Activated CD4-positive, CD25-positive, alpha-beta regulatory T cell treated with anti-CD3 and anti-CD28 coated beads, Interleukin-2, amount 50 U/mL, for 72 hours (primary cell): ENCODE measurements around the gene JMJD6.
"Not testable (repeated sequence)": the region's sequence is repeated elsewhere in the genome, so short reads cannot be mapped to it uniquely, and the experiment has no call there.

Experiments
- DNase-seq: peaks from one replicate; pipeline ENCODE4 v3.0.0; 2021

Gene JMJD6

DNA sequence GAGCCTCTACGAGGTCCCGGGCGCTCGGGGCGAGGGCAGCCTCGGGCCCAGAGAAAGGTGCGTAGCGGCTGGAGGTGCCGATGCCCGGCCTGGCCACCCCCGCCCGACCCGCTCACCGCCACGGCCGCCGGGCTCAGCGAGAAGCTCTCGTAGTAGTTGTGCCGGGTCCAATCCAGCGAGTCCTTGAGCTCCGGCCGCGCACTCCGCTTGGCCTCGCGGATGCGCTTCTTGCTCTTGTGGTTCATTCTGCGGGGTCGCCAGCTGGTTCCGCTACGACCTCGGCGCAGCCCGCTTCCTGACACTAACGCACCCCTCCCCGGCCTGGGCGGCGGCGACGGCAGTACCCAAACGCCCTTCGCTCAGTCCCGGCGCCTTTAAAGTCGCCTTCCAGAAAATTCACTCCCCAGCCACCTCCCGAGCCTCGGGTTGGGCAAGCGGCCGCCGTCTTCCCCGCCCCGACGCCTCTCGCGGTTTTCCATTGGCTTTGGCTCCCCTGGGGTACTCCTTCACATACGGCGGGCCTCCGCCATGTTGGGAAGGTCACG is at the start of gene JMJD6:
JMJD6 (minus strand) TSS at position 376 of the 545 bp plus-strand sequence; CDS start at position 245, 131 bp downstream.
- no peak for DNase-seq

GRCh38 chr17:76775021-76775600 is 48.7 kb upstream of the JMJD6 start:
- no peak for DNase-seq

GRCh38 chr17:76772842-76773525 is 46.6 kb upstream of the JMJD6 start:
- peak; percentile 44 for DNase-seq

- no peak for DNase-seq
Measured at GRCh38 chr17:76758570-76758969, 32.2 kb upstream of the JMJD6 start.

DNA sequence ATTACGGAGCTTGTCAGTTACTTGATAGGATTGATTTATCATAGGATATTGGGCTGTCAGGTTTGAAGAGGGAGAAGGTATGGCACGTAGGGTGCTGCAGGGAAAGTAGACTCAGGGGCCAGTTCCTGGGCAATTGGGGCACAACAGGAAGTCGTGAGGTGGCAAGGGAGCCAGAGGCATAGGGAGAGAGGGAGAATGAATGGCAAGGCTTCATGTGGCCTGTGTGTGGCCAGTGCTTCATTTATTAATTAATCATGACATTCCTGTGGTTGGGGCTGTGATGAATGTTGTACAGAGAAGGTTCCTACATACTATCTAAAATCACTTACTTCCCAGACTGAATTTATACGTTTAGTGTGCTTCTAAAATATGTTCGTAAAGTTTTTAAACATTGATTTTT is 30.9 kb upstream of the JMJD6 start:
- DNase-seq: no peak

DNA sequence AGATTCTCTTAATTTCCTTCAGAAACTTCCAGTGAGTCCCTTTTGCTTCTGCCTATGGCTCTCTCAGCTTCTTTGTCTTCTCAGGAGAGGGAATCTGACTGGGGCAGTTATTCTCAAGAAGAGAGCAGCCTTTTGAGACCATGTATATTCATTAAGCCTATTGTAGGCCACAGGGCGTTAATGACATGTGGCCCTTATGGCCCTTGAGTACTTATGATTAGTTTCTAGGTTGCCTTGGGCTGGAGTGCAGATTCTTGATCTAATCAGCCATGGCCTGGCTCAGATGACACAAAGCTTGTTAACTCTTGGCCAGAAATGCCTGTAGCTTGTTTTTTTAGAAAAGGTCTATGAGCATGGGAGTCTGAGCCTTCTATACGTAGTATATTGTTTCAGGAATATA is 28.9 kb upstream of the JMJD6 start:
- no peak for DNase-seq

- no peak for DNase-seq
Measured at GRCh38 chr17:76753061-76753961, 26.9 kb upstream of the JMJD6 start.

DNA sequence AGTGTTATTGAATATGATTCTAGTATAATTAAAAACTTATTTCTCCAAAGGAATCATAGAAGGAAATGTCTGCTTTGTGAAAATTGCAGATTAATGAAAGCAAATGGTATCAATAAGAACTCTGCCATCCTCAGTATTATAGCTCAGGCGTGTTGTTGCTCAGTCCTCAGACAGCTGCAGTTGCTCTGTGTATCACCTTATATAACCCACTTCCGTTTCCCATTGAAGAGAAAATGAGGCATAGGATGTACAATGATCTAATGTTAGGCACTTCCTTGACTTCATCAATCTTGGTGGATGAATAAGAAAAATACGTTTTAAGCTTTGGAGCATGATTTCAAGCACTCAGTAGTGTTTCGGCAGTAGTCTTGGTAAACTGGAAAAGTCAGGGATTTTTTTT is 25.6 kb upstream of the JMJD6 start:
- DNase-seq: no peak

GRCh38 chr17:76751416-76751993 is 25.1 kb upstream of the JMJD6 start:
- no peak for DNase-seq

DNA sequence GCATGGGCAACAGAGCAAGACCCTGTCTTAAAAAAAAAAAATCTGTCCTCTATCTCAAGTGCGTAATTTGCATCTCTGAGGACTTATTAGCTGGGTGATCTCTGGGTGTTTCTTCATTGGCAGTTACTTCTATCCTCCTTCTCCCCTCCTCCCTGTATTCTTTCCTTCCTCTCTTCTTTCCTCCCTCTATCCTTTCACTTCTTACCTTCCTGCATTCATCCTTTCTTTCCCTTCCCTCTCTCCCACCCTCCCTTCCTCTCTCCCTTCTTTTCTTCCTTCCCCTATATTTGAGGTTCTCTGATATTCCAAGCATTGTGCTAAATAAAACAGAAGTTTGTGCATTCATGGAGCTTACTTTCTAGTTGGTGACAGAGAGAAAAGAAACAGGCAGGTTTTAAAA is 22.3 kb upstream of the JMJD6 start:
- no peak for DNase-seq

DNA sequence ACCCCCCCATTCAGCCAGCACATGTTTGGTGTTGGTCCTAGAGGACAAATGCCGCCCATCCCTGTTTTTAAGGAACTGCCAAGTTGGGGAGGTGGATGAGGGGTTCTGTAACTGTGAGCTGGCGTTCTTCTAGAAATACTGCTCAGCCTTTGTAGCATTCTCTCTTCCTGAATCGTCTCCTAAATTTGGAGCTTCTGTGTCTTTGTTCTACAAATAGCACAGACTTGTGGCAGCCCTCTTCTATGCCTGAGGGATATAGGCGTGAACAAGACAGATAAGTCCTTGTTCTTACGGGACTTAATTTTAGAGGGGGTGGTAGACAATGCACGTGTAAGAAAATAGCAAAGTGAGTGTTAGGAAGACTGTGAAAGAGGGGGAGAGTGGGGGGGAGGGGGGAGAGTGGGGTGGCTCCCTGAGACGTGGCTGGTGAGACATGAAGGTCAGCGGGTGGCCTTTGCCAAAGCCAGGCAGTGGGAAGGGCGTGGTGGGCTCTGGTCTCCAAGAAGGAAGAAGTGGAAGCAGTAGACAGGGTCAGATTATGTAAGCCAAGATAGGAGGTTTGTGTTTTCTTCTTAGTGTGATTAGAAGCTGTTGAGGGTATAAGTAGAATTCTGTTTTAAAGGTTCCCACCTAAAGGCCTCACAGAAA is 21.4 kb upstream of the JMJD6 start:
- DNase-seq: no peak

DNA sequence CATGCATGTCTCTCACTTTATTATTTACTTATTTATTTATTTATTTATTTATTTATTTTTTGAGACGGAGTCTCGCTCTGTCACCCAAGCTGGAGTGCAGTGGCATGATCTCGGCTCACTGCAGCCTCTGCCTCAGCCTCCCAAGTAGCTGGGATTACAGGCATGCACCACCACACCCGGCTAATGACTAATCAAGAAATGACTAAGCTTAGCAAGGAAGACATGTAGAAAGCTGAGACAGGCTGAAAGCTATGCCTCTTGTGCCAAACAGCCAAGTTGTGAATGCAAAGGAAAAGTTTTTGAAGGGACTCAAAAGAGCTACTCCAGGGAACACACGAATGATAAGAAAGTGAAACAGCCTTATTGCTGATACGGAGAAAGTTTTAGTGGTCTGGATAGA is 19.4 kb upstream of the JMJD6 start:
- not testable (repeated sequence) for DNase-seq

- DNase-seq: no peak
Measured at GRCh38 chr17:76744747-76745146, 18.3 kb upstream of the JMJD6 start.

- DNase-seq: no peak
Measured at GRCh38 chr17:76742958-76743357, 16.6 kb upstream of the JMJD6 start.

DNA sequence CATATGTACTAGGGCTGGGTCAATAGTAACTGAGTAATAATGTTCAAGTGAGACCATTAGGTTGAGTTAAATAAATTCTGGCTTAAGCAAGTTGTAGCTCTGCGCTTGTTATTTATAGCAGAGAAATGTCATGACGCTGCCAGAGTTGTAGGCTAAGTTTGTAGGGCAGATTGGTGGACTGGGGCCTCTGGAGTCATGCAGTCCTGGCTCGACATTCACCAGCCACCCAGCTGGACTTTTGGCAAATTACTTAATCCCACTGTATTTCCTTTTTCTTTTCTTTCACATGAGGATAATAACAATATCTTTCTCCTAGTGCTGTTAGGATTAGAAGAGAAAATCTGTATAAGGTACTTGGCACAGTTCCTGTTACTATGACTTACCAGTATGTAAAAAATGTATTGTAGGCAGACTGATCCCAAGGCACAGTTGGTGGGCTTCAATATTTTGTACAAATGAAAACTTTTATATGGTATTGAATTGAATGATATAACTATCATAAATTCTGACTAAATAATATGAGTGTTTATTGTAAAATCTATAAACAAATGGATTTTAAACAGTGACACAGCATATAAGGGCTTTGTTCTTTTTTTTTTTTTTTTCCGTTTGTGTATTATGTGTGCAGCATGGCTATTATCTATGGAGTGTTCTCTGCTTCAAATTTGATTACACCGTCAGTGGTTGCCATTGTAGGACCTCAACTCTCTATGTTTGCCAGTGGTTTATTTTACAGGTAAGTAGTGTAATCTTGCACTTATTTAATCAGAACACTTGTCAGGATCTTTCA is 14.1 kb upstream of the JMJD6 start:
- no peak for DNase-seq

GRCh38 chr17:76739568-76740115 is 13.2 kb upstream of the JMJD6 start:
- DNase-seq: not testable (repeated sequence)

GRCh38 chr17:76738468-76738850 is 12.1 kb upstream of the JMJD6 start:
- no peak for DNase-seq

- DNase-seq: peak; percentile 93
Measured at GRCh38 chr17:76737676-76738467, 11.5 kb upstream of the JMJD6 start, which contains the start of gene MFSD11. Gene MFSD11, plus strand, starts transcription at chr17:76738119. Its CDS starts 234 bp downstream, at chr17:76738353.

GRCh38 chr17:76737082-76737675 is 10.8 kb upstream of the JMJD6 start, which contains the start of gene SRSF2:
Gene SRSF2, minus strand, starts transcription at chr17:76737331. Its CDS starts 171 bp downstream, at chr17:76737160.
- DNase-seq: peak; percentile 98
